ENCODE results near the gene ZCCHC17.

- TF ChIP-seq, protein P1, sequence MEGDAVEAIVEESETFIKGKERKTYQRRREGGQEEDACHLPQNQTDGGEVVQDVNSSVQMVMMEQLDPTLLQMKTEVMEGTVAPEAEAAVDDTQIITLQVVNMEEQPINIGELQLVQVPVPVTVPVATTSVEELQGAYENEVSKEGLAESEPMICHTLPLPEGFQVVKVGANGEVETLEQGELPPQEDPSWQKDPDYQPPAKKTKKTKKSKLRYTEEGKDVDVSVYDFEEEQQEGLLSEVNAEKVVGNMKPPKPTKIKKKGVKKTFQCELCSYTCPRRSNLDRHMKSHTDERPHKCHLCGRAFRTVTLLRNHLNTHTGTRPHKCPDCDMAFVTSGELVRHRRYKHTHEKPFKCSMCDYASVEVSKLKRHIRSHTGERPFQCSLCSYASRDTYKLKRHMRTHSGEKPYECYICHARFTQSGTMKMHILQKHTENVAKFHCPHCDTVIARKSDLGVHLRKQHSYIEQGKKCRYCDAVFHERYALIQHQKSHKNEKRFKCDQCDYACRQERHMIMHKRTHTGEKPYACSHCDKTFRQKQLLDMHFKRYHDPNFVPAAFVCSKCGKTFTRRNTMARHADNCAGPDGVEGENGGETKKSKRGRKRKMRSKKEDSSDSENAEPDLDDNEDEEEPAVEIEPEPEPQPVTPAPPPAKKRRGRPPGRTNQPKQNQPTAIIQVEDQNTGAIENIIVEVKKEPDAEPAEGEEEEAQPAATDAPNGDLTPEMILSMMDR (conservative IDR thresholded peaks at IDR 0.05; ENCODE audit: low read depth, low read length), result no peak
- TF ChIP-seq EZH2phosphoT487 (IDR thresholded peaks at IDR 0.05; ENCODE audit: borderline replicate concordance, low read length) (no peak), EZH2 (IDR thresholded peaks at IDR 0.05; ENCODE audit: low read length, unreplicated experiment) (no peak)
Observed at GRCh38 chr1:31257213-31257612, 39.6 kb upstream of the ZCCHC17 start.

Measured in PC-3 (cell line).